Stomach (tissue), 4 donors: Measurements from ENCODE around the gene OASL.

ENCODE experiments used
- POLR2A ChIP-seq, 4 donors: fragments of 450-650 bp; IDR thresholded peaks; one replicate each; pipeline ENCODE4 v1.6.1; 2016; ENCODE audit warnings: antibody characterized with exemption in 4 of 4, control low read depth in 2 of 4, mild to moderate bottlenecking in 1 of 4, moderate library complexity in 1 of 4
- POLR2AphosphoS5 ChIP-seq, 3 donors: sonication (generic); formaldehyde crosslinking; IDR thresholded peaks; one replicate each; pipeline ENCODE4 v1.6.1; 2016; ENCODE audit warnings: antibody characterized with exemption in 3 of 3
- TF ChIP-seq, protein P1 (sequence below), 7 experiments: fragments of 450-650 bp in 4 of 7; fragments of 200-600 bp in 3 of 7; sonication (generic) in 3 of 7; IDR thresholded peaks; one replicate each; pipeline ENCODE4 v1.5.1; 2016 to 2019; ENCODE audit warnings: antibody characterized with exemption in 7 of 7, control low read depth in 2 of 7, mild to moderate bottlenecking in 1 of 7

DNA sequence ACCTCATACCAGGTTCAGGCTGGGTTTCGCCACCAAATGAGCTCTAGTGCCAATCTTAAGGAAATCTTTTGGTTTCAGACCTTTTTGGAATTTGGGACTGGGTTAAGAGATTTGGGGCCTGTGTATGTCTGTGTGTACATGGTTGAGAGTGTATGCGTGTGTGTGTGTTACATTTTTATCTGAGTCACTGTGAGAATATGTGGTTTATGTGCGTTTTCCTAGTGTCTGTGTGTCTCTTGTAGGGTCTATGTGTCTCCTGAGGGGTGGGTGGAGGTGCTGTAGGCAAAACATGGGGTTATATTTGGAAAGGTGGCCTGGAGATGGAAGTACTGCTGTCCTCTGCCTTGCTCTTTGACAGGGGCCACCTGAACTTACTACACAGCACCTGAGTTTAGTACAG, 40.6 kb downstream of the OASL start:
- TF ChIP-seq, protein P1, sequence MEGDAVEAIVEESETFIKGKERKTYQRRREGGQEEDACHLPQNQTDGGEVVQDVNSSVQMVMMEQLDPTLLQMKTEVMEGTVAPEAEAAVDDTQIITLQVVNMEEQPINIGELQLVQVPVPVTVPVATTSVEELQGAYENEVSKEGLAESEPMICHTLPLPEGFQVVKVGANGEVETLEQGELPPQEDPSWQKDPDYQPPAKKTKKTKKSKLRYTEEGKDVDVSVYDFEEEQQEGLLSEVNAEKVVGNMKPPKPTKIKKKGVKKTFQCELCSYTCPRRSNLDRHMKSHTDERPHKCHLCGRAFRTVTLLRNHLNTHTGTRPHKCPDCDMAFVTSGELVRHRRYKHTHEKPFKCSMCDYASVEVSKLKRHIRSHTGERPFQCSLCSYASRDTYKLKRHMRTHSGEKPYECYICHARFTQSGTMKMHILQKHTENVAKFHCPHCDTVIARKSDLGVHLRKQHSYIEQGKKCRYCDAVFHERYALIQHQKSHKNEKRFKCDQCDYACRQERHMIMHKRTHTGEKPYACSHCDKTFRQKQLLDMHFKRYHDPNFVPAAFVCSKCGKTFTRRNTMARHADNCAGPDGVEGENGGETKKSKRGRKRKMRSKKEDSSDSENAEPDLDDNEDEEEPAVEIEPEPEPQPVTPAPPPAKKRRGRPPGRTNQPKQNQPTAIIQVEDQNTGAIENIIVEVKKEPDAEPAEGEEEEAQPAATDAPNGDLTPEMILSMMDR (IDR thresholded peaks at IDR 0.05): no peak
- TF ChIP-seq POLR2A (IDR thresholded peaks at IDR 0.05) (no peak), POLR2AphosphoS5 (IDR thresholded peaks at IDR 0.05) (no peak)
